GM12878 (cell line): ENCODE measurements around the gene ACAP1. TPM values are rescaled to one million over a fixed set of nuclear protein-coding genes. Genes with fewer than 3 reads are reported as not detected.

Experiments
- ATAC-seq: fragments of 200-7000 bp; cut with Tn5 transposase; 3 replicates; pipeline ENCODE4 v1.9.1; 2020; ENCODE audit warnings: mild to moderate bottlenecking, moderate library complexity
- BruUV-seq: library from RNA; stranded (reverse); fragments of 400-500 nt; replicated peaks from 2 replicates; lab custom pipeline; 2021; lab: Mats Ljungman, UMichigan
- CTCF ChIA-PET: fragments of 300-600 bp; sonication (Branson Sonifier 250); formaldehyde crosslinking; extraction: SDS; loops from one replicate; lab custom pipeline; 2021; ENCODE audit warnings: inconsistent platforms; lab: Yijun Ruan, JAX
- POLR2A ChIA-PET: fragments of 350-600 bp; formaldehyde crosslinking; extraction: SDS; loops from one replicate; lab custom pipeline; 2021; ENCODE audit warnings: inconsistent platforms; lab: Charles Lee
- RAD21 ChIA-PET: fragments of 300-600 bp; sonication (Branson Sonifier 250); formaldehyde crosslinking; loops from one replicate; lab custom pipeline; 2023; ENCODE audit warnings: antibody characterized with exemption; ENCODE audit not compliant: unreplicated experiment; lab: Charles Lee
- SMC1A ChIA-PET: fragments of 300-600 bp; sonication (Branson Sonifier 250); formaldehyde crosslinking; loops from one replicate; lab custom pipeline; 2023; ENCODE audit not compliant: unreplicated experiment, uncharacterized antibody; lab: Charles Lee
- DNase-seq: peaks from one replicate; pipeline ENCODE4 v3.0.0-alpha.2; 2011; ENCODE audit warnings: low read depth, low spot score
- FAIRE-seq: peaks from 3 replicates; lab custom pipeline; 2011; peaks lifted over from hg19 to GRCh38; lab: Jason Lieb, UNC
- H2AFZ ChIP-seq: 2 replicates; pipeline ENCODE4 v1.6.0; 2011; ENCODE audit warnings: low read depth, low read length, control low read depth; ENCODE audit not compliant: control insufficient read depth
- H3K27ac ChIP-seq: 2 replicates; pipeline ENCODE4 v1.5.1; 2011; ENCODE audit warnings: control low read depth; ENCODE audit not compliant: control insufficient read depth, insufficient read depth
- H3K27me3 ChIP-seq, 2 experiments: replicated peaks in 1 of 2; 2 replicates each; pipeline versions ENCODE4 v1.6.0 to v1.6.1; 2011; ENCODE audit warnings: low read length in 1 of 2; ENCODE audit not compliant: control insufficient read depth in 2 of 2, insufficient read depth in 2 of 2
- H3K36me3 ChIP-seq, 2 experiments: 2 replicates each; pipeline ENCODE4 v1.5.1; 2011; ENCODE audit warnings: low read length in 1 of 2; ENCODE audit not compliant: control insufficient read depth in 2 of 2, insufficient read depth in 2 of 2
- H3K4me1 ChIP-seq: 2 replicates; pipeline ENCODE4 v1.6.1; 2011; ENCODE audit warnings: mild to moderate bottlenecking, low read length, moderate library complexity, mixed read lengths; ENCODE audit not compliant: control insufficient read depth, insufficient read depth
- H3K4me2 ChIP-seq: 2 replicates; pipeline ENCODE4 v1.6.0; 2011; ENCODE audit warnings: control low read depth; ENCODE audit not compliant: control insufficient read depth, insufficient read depth
- H3K4me3 ChIP-seq: fragments of 200-600 bp; sonication (generic); 2 replicates; pipeline ENCODE4 v1.5.1; 2016
- H3K79me2 ChIP-seq: 2 replicates; pipeline ENCODE4 v1.6.0; 2011; ENCODE audit warnings: low read length; ENCODE audit not compliant: control insufficient read depth, insufficient read depth
- H3K9ac ChIP-seq: 2 replicates; pipeline ENCODE4 v1.8.0; 2011; ENCODE audit warnings: low read length, control low read depth, mixed read lengths; ENCODE audit not compliant: control insufficient read depth, insufficient read depth
- H3K9me3 ChIP-seq: replicated peaks from 3 replicates; pipeline ENCODE4 v1.5.1; 2011; ENCODE audit warnings: mild to moderate bottlenecking, low read length; ENCODE audit not compliant: control insufficient read depth, insufficient read depth
- H4K20me1 ChIP-seq: 2 replicates; pipeline ENCODE4 v1.6.0; 2011; ENCODE audit not compliant: control insufficient read depth, insufficient read depth
- BCL11A ChIP-seq: IDR thresholded peaks from 2 replicates; pipeline ENCODE4 v1.6.1; 2011; ENCODE audit warnings: low read depth, low read length
- CHD2 ChIP-seq: IDR thresholded peaks from 2 replicates; pipeline ENCODE4 v1.6.1; 2011; ENCODE audit warnings: low read depth, low read length, improper control_type of control experiment, borderline replicate concordance
- CHD4 ChIP-seq: fragments of 200-600 bp; sonication (generic); IDR thresholded peaks from 2 replicates; pipeline ENCODE4 v1.6.1; 2016; ENCODE audit warnings: mild to moderate bottlenecking
- IKZF1 ChIP-seq: fragments of 450-650 bp; conservative IDR thresholded peaks from 2 replicates; pipeline ENCODE4 v1.6.1; 2017; ENCODE audit warnings: antibody characterized with exemption, mild to moderate bottlenecking
- MXI1 ChIP-seq: fragments of 150-350 bp; IDR thresholded peaks from 2 replicates; pipeline ENCODE4 v1.6.1; 2011; ENCODE audit warnings: low read depth, mild to moderate bottlenecking, inconsistent platforms, low read length, improper control_type of control experiment
- POLR2A ChIP-seq: IDR thresholded peaks from 2 replicates; pipeline ENCODE4 v1.6.1; 2011; ENCODE audit warnings: low read depth, mild to moderate bottlenecking, low read length
- TAF1 ChIP-seq: IDR thresholded peaks from 2 replicates; pipeline ENCODE4 v1.6.1; 2011; ENCODE audit warnings: mild to moderate bottlenecking, low read depth, low read length, borderline replicate concordance
- TCF7 ChIP-seq: IDR thresholded peaks from 2 replicates; pipeline ENCODE4 v1.6.1; 2014; ENCODE audit warnings: antibody characterized with exemption, borderline replicate concordance
- ZNF622 ChIP-seq: fragments of 450-650 bp; IDR thresholded peaks from 2 replicates; pipeline ENCODE4 v1.6.1; 2017; ENCODE audit warnings: mild to moderate bottlenecking, inconsistent platforms
- ZZZ3 ChIP-seq: IDR thresholded peaks from 2 replicates; pipeline ENCODE4 v1.6.1; 2011; ENCODE audit warnings: low read depth; ENCODE audit not compliant: control insufficient read depth, insufficient read length
- WGBS: methylation state at CpG from one replicate; pipeline ENCODE4 v1.1.6; 2016; ENCODE audit warnings: low lambda C conversion rate; ENCODE audit not compliant: insufficient replicate concordance, insufficient coverage; ENCODE audit errors: missing lambda C conversion rate; 5-methylcytosine and 5-hydroxymethylcytosine counted together
- in situ Hi-C: fragments of 300-500 bp; cut with MboI; formaldehyde crosslinking; loops from 9 replicates; pipeline ENCODE4 v1.14.3; 2018; ENCODE audit warnings: mixed read lengths
- intact Hi-C: fragments of 100-400 bp; cut with micrococcal nuclease; formaldehyde crosslinking; loops from one replicate; pipeline ENCODE4 v1.14.2; 2022; ENCODE audit not compliant: unreplicated experiment
- polyA plus RNA-seq, 11 experiments: library from polyadenylated mRNA; depleted of rRNA in 4 of 11; unstranded in 6 of 11; stranded (reverse) in 5 of 11; fragments of >200 nt; fragmentation: Nextera tagmentation in 4 of 11; fragmentation: Illumina TruSeq in 1 of 11; extraction: Ambion mirVana in 4 of 11; extraction: Trizol in 1 of 11; gene quantifications; 1 replicate in 1 of 11; 2 replicates in 10 of 11; pipeline versions ENCODE4 v1.2.1 to v1.2.3, GENCODE V29; 2011 to 2016; ENCODE audit warnings: inconsistent platforms in 2 of 11, missing spikeins in 2 of 11, low read depth in 1 of 11
- total RNA-seq, 4 experiments: library from RNA; depleted of rRNA in 3 of 4; stranded (reverse); fragments of >200 nt in 3 of 4; fragmentation: Illumina TruSeq in 1 of 4; extraction: Trizol in 1 of 4; gene quantifications; 2 replicates each; pipeline versions ENCODE4 v1.2.1 to v1.2.3, GENCODE V29; 2013 to 2021
- TF ChIP-seq, protein P1 (sequence below): fragments of 450-650 bp; IDR thresholded peaks from 2 replicates; pipeline ENCODE4 v1.6.1; 2018; ENCODE audit warnings: borderline replicate concordance, mild to moderate bottlenecking; ENCODE audit not compliant: partially characterized antibody
- TF ChIP-seq, protein P2 (sequence below): fragments of 450-650 bp; IDR thresholded peaks from 2 replicates; pipeline ENCODE4 v1.6.1; 2017; ENCODE audit warnings: antibody characterized with exemption, mild to moderate bottlenecking, moderate library complexity

The ACAP1 gene
- total and polyA plus RNA-seq, 10 of the 15 experiments (the other 5 are each of a cell fraction or from before 2014, with no cell fraction given): 5.7 to 245 (median 118) TPM

DNA sequence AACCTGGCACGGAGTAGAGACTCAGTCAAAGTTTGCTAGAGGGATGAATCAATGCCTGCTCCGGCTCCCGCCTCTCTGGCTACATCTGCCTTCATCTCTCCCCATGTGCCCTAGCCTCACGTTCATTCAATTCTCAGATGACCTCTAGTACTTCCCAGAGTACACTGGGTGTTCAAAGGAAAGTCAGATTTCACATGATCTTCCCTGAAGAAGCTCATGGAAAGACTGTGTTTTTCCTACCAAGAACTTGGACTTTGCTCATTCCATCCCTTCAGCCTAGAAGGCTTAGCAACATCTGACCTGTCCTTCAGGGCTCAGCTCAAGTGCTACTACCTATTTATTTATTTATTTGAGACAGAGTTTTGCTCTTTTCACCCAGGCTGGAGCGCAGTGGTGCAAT is 33.5 kb downstream of the ACAP1 start:
- ChIA-PET SMC1A (no interaction called here), POLR2A (no interaction called here), RAD21 (no interaction called here), CTCF (interaction anchor here (1.5 kb wide), 1 partner anchor 14 kb away, joined by 4 read pairs; the partner anchor contains the start of gene TMEM95)
- H3K27ac ChIP-seq: no peak overlapping the region
- H3K4me1 ChIP-seq: no peaks in the 10 kb centered on the region
- no peaks in the 10 kb centered on the region for H3K36me3 ChIP-seq
- H3K27me3 ChIP-seq: no peaks in the 10 kb centered on the region
- no TSS peak for BruUV-seq
- FAIRE-seq (no peak), ATAC-seq (no peak), DNase-seq (no peak)
- intact Hi-C loops (no loop called here), in situ Hi-C loops (no loop called here)
- H4K20me1 ChIP-seq: no peaks in the 10 kb centered on the region
- H3K4me3 ChIP-seq: no peak overlapping the region
- H2AFZ ChIP-seq: no peak overlapping the region
- WGBS: 37% methylated on average over 5 of the region's 5 CpGs
- no peak overlapping the region for H3K4me2 ChIP-seq
- TF ChIP-seq CHD2: no peak
- TF ChIP-seq, protein P1, sequence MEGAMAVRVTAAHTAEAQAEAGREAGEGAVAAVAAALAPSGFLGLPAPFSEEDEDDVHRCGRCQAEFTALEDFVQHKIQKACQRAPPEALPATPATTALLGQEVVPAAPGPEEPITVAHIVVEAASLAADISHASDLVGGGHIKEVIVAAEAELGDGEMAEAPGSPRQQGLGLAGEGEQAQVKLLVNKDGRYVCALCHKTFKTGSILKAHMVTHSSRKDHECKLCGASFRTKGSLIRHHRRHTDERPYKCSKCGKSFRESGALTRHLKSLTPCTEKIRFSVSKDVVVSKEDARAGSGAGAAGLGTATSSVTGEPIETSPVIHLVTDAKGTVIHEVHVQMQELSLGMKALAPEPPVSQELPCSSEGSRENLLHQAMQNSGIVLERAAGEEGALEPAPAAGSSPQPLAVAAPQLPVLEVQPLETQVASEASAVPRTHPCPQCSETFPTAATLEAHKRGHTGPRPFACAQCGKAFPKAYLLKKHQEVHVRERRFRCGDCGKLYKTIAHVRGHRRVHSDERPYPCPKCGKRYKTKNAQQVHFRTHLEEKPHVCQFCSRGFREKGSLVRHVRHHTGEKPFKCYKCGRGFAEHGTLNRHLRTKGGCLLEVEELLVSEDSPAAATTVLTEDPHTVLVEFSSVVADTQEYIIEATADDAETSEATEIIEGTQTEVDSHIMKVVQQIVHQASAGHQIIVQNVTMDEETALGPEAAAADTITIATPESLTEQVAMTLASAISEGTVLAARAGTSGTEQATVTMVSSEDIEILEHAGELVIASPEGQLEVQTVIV: no peak
- no peak for TF ChIP-seq IKZF1
- no peak for TF ChIP-seq TCF7
- TF ChIP-seq TAF1: no peak
- no peak for TF ChIP-seq CHD4
- no peak for TF ChIP-seq BCL11A
- TF ChIP-seq MXI1: no peak
- TF ChIP-seq, protein P2, sequence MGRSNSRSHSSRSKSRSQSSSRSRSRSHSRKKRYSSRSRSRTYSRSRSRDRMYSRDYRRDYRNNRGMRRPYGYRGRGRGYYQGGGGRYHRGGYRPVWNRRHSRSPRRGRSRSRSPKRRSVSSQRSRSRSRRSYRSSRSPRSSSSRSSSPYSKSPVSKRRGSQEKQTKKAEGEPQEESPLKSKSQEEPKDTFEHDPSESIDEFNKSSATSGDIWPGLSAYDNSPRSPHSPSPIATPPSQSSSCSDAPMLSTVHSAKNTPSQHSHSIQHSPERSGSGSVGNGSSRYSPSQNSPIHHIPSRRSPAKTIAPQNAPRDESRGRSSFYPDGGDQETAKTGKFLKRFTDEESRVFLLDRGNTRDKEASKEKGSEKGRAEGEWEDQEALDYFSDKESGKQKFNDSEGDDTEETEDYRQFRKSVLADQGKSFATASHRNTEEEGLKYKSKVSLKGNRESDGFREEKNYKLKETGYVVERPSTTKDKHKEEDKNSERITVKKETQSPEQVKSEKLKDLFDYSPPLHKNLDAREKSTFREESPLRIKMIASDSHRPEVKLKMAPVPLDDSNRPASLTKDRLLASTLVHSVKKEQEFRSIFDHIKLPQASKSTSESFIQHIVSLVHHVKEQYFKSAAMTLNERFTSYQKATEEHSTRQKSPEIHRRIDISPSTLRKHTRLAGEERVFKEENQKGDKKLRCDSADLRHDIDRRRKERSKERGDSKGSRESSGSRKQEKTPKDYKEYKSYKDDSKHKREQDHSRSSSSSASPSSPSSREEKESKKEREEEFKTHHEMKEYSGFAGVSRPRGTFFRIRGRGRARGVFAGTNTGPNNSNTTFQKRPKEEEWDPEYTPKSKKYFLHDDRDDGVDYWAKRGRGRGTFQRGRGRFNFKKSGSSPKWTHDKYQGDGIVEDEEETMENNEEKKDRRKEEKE: no peak
- no peak for TF ChIP-seq ZZZ3
- TF ChIP-seq ZNF622: no peak
- no peak for TF ChIP-seq POLR2A
- H3K9ac ChIP-seq: no peak overlapping the region
- H3K79me2 ChIP-seq: no peaks in the 10 kb centered on the region
- no peaks in the 10 kb centered on the region for H3K9me3 ChIP-seq
